HG03575 (cell line): ENCODE measurements around the gene RP2.

Experiments
- ATAC-seq: cut with Tn5 transposase; IDR thresholded peaks from one replicate; pipeline ENCODE4 v1.9.1; 2021; ENCODE audit not compliant: unreplicated experiment, insufficient number of reproducible peaks, low FRiP score; ENCODE audit errors: extremely low read depth

RP2 gene

DNA sequence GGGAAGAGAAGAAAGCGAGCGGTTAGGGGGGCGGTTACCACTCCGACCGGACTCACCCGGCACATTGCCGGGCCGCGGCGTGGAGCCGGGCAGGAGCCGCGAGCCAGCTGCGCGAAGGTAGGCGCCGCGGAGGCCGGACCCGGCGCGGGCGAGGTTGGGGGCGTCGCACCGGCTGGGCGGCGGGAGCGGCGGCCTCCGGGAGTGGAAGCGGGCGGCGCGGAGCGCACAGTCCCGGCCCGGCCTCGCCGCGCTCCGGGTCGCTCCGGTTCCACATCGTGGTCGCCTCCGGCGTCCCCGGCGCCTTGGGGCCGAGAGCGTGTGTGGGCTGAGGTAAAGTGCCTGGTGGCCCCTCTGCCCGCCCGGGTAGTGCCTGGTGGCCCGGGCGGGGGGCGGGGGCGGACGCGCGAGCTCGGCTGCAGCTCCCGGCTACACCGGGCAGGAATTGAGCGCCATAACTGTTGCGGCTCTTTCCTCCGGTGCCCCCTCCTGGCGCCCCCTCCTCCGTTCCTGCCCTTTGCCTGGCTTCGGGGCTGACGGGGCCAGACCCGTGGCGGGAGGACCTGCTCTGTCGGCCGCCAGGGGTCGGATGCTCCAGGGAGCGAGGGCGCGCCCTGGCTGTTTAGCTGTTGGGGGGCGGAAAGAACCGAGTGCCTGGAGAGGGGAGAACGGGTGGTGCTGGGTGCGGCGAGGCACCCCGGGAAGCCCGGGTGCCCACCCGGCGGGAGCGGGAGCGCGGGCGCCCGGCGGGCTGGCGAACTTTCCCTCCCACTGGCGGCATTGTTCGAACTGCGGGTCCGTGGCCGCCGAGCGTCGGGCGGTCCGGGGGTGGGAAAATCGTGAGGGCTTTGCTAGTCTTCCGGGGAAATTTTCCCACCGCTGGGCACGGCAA, 76.0 kb downstream of the RP2 start:
- no peak for ATAC-seq

DNA sequence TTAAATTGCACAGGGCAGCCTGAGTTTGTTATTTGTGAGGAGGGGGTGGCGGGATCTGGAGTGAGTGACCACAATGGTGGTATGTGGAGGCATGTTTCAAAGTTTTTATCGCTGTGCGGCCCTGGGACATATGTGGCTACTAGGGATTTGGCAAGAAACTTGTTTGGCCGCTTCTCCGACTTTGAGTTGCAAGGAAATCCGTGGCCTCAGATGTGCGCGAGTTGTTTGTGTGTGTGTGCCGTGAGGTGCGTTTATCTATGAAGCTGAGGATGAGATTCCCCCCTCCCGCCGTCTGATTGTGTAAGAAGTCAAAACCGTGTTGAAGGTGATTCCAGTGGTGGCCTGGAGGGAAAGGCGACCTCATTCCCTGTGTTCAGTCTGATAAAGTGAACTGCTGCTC, 76.8 kb downstream of the RP2 start:
- ATAC-seq, result no peak

DNA sequence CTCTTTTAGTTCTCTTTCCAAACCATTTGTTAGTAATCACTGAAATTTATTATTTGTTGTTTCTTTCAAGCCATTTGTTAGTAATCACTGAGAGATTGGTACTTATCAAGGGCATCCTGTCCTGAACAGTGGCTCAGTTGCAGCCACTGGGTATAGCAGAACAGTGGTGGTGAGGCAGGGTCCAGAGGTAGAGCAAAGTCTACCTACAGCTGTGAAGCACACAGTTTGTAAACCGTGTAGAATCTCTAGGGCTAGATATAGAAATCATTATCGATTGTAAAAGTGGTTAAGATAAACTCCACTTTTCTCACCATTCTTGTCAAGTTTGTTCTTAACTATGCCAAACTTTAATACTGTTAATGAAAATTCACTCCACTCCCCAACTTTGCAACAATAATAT, 79.4 kb downstream of the RP2 start:
- no peak for ATAC-seq

DNA sequence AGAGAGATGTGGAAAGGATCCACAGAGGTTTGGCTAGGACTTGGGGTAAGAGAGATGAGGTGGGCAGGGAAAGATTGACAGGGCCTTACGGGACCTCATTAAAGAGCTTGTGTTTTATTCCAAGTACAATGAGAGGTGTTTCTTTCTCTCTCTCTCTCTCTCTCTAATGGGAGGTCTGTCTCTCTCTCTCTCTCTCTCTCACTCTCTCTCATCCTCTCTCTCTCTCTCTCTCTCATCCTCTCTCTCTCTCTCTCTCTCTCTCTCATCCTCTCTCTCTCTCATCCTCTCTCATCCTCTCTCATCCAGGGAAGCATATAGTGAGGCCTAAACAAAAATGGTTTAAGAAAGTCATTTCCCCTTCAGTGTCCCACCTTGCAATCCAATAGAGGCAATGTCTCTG, 80.8 kb downstream of the RP2 start:
- ATAC-seq, result no peak

DNA sequence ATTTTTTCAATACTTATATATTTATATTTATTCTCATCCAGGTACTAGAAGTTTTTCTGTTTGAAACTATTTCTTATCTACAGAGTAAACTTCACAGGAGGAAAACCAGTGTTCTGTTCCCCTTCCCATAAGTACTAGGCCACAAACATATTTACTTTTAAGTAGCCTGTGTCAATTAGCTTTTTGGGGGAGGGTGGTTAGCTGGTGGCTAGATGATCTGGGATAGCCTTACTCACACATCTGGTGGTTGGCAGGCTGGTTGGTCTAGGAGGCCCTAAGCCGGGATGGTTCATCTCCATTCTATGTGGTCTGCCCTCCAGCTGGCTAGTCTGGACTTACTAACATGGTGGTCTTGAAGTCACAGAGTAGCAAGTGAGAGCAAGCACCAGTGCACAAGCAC, 81.6 kb downstream of the RP2 start:
- no peak for ATAC-seq

DNA sequence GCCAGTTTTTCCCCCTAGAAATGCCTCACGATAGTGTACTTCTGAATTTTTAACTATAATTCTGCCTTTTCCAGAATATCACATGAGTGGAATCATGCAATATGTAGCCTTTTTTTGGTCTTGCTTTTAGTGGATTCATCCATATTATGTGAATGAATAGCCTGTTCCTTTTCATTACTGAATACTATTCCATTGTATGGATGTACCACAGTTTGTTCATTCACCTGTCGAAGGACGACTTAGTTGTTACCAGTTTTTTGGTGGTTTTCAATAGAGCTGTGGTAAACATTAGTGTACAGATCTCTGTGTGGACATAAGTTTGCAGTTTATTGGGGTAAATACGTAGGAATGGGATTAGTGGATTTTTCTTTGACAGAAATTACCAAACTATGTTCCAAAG, 83.4 kb downstream of the RP2 start:
- ATAC-seq, result no peak

DNA sequence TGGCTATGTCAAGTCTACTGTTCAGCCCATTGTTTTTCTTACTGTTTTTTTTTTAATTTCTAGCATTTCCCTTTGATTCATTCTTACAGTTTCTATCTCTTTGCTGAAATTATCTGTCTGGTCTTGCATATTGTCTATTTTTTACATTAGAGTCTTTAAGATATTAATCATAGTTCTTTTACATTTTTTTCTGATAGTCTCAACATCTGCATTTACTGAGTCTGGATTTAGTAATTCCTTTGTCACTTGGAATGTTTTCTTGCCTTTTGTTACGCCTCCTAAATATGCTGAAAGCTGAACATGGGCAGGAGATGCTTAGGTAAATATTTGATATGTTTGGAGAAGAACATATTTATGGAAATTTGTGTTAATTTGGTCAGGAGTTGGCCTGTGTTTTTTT, 85.8 kb downstream of the RP2 start:
- no peak for ATAC-seq

DNA sequence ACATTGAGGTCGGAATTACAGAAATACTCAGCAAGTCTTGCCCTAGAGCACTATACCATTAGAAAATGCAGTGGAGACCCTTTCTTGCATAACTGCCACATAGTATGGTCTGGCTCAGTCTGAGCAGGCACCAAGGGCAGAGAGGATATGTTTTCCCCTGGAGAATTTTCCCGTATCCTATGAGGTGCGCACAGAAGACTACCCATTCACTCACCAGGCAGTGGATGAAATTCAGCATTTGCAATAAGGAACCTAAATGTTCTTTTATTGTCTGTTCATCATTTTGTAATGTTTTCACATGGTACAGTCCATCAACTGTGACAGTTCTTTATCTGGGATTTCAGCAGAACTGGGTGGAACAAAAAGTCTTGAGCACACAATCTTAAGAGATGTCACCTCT, 90.9 kb downstream of the RP2 start:
- ATAC-seq, result no peak

DNA sequence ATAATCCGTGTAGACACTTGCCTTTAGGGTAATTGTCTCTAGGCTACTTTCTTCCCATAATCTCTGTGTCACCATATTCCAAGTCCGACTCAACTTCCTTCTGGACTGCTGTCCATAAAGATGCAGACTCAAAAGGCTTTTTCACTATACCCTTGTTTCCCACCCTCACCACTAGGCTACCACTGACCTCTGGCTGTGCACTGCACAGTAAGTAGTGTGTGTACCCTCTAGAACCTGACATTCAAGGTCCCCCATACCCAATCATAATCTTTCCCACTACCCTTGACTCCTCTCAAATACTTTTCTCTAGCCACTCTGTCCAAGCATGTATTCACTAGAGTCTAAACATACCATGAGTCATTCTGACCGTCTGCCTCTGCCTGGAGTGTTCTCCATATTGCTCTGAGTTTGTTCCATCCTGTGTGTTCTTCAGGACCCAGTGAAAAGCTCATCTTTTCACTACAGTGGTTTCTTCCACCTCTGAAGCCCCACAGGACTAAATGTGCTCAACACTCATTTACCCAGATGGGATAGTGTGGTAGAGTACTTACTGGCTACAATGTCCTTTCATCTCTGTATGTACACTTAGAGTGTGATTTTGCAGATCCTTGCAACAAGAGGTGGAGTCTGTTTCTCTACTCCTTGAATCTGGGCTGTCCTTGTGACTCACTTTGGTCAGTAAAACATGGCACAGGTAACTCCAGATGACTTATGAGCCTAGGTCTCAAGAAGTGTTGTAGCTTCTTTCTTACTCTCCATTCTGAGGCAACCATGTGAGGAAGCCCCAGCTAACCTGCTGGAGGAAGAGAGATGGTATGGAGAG, 92.8 kb downstream of the RP2 start:
- ATAC-seq, result no peak
